ENCODE results near the gene OR51E2.

OR51E2 gene

GRCh38 chr11:4658629-4659445, 38.8 kb downstream of the OR51E2 start:
- Histone ChIP-seq H3K9ac (ENCODE audit: low read depth, low read length) (no peak overlapping the region), H3K36me3 (ENCODE audit: control insufficient read depth, insufficient read depth, low read length) (no peaks in the 10 kb centered on the region), H3K4me1 (ENCODE audit: control insufficient read depth, insufficient read depth, low read length) (no peaks in the 10 kb centered on the region), H3K27me3 (ENCODE audit: control insufficient read depth, insufficient read depth, low read length) (no peaks in the 10 kb centered on the region), H3K9me3 (ENCODE audit: control insufficient read depth, insufficient read depth, low read length) (no peaks in the 10 kb centered on the region), H3K4me3 (ENCODE audit: low read depth, low read length) (no peak overlapping the region)

- no peaks in the 10 kb centered on the region for H3K4me1 ChIP-seq (ENCODE audit: control insufficient read depth, insufficient read depth, low read length)
- no peak overlapping the region for H3K4me3 ChIP-seq (ENCODE audit: low read depth, low read length)
- no peaks in the 10 kb centered on the region for H3K27me3 ChIP-seq (ENCODE audit: control insufficient read depth, insufficient read depth, low read length)
- H3K9me3 ChIP-seq (ENCODE audit: control insufficient read depth, insufficient read depth, low read length), result no peaks in the 10 kb centered on the region
- H3K9ac ChIP-seq (ENCODE audit: low read depth, low read length), result no peak overlapping the region
- H3K36me3 ChIP-seq (ENCODE audit: control insufficient read depth, insufficient read depth, low read length), result no peaks in the 10 kb centered on the region
Observed at GRCh38 chr11:4654635-4655369, 42.9 kb downstream of the OR51E2 start.

DNA sequence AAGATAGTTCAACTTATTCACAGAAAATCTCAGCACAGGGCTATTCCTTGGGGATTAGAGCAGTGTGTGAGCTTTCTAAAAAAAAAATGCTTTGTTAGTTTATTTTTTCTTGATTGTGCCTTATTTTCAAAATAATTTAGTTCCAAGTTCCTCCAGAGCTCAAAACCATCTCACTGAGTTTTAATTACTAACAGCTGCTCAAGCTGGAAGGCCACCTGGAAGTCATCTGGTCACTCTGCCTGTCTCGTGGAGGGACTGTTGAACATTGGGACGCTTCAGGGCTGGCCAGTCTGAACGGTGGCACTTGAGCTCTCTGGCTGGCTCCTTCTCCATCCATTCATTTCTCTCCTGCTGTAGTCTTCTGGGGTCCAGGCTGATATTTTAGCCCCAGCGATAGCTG, 49.9 kb downstream of the OR51E2 start:
- Histone ChIP-seq H3K4me3 (ENCODE audit: low read depth, low read length) (no peak overlapping the region), H3K4me1 (ENCODE audit: control insufficient read depth, insufficient read depth, low read length) (no peaks in the 10 kb centered on the region), H3K9me3 (ENCODE audit: control insufficient read depth, insufficient read depth, low read length) (no peaks in the 10 kb centered on the region), H3K9ac (ENCODE audit: low read depth, low read length) (no peak overlapping the region), H3K27me3 (ENCODE audit: control insufficient read depth, insufficient read depth, low read length) (no peaks in the 10 kb centered on the region), H3K36me3 (ENCODE audit: control insufficient read depth, insufficient read depth, low read length) (no peaks in the 10 kb centered on the region)

GRCh38 chr11:4645974-4646373, 51.7 kb downstream of the OR51E2 start:
- H3K4me1 ChIP-seq (ENCODE audit: control insufficient read depth, insufficient read depth, low read length), result no peaks in the 10 kb centered on the region
- H3K36me3 ChIP-seq (ENCODE audit: control insufficient read depth, insufficient read depth, low read length), result no peaks in the 10 kb centered on the region
- H3K9ac ChIP-seq (ENCODE audit: low read depth, low read length), result no peak overlapping the region
- H3K4me3 ChIP-seq (ENCODE audit: low read depth, low read length), result no peak overlapping the region
- H3K9me3 ChIP-seq (ENCODE audit: control insufficient read depth, insufficient read depth, low read length), result no peaks in the 10 kb centered on the region
- H3K27me3 ChIP-seq (ENCODE audit: control insufficient read depth, insufficient read depth, low read length), result no peaks in the 10 kb centered on the region

DNA sequence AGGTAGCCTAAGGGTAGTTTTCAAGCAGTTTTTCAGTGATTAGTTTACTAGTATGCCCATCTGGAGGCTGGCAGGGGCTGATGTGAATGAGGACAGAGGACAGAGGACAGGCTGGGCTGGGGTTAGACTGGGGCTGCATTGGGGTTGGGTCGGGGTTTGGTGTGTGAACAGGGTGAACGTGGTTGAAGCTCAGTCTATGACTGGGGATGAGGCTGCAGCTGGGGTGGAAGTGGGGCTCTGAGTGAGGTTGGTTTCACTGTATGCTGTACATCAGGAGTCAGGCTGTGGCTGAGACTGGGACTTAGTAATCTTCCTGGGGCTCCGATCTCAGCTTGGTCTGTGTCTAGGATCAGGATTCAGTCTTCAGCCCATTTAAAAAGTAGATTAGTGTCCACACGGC, 53.4 kb downstream of the OR51E2 start:
- no peaks in the 10 kb centered on the region for H3K9me3 ChIP-seq (ENCODE audit: control insufficient read depth, insufficient read depth, low read length)
- no peak overlapping the region for H3K9ac ChIP-seq (ENCODE audit: low read depth, low read length)
- no peaks in the 10 kb centered on the region for H3K4me1 ChIP-seq (ENCODE audit: control insufficient read depth, insufficient read depth, low read length)
- H3K4me3 ChIP-seq (ENCODE audit: low read depth, low read length), result no peak overlapping the region
- no peaks in the 10 kb centered on the region for H3K27me3 ChIP-seq (ENCODE audit: control insufficient read depth, insufficient read depth, low read length)
- no peaks in the 10 kb centered on the region for H3K36me3 ChIP-seq (ENCODE audit: control insufficient read depth, insufficient read depth, low read length)

DNA sequence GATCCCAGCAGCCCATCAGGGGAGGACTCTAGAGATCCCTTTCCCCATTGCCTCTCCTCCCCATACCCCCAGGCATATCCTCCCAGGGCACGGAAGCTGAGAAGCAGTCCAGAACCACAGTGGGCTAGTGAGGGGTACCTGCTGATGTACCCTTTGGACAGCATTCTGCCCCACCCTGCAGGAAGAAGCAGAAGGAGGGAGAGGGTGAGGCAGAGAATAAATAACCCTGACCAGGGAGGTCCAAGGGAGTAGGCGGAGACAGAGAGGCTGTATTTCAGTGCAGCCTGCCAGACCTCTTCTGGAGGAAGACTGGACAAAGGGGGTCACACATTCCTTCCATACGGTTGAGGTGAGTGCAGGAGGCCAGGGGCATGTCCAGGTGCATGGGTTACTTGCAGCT, 54.0 kb downstream of the OR51E2 start, which contains the start of gene OR51E1:
OR51E1 (plus strand) TSS at position 301 of the 400 bp plus-strand sequence. CDS start 8,545 bp downstream, outside the sequence.
- Histone ChIP-seq H3K4me1 (ENCODE audit: control insufficient read depth, insufficient read depth, low read length) (no peaks in the 10 kb centered on the region), H3K9ac (ENCODE audit: low read depth, low read length) (no peak within 1 kb of the TSS), H3K36me3 (ENCODE audit: control insufficient read depth, insufficient read depth, low read length) (no peaks in the 10 kb centered on the region), H3K27me3 (ENCODE audit: control insufficient read depth, insufficient read depth, low read length) (no peaks in the 10 kb centered on the region), H3K9me3 (ENCODE audit: control insufficient read depth, insufficient read depth, low read length) (no peaks in the 10 kb centered on the region), H3K4me3 (ENCODE audit: low read depth, low read length) (no peak within 1 kb of the TSS)

DNA sequence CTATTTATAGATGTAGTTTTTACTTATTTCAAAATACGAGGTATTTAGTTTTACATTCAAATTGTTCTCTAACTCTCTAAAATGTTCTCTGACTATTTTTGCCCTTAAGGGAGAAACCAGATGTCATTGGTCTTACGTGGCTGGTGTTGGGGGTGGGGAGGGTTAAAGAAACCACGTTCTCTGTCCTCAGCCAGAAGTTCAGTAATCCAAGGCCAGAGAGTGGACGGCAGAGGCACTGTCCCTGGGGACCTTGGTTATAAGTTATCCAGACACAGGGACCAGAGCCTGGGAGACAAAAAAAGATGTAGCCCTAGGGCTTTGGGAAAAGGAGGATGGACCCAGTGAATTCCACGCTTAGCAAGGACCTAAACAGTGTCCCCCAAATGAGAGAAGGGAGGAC, 54.6 kb downstream of the OR51E2 start:
- Histone ChIP-seq H3K9ac (ENCODE audit: low read depth, low read length) (no peak overlapping the region), H3K27me3 (ENCODE audit: control insufficient read depth, insufficient read depth, low read length) (peaks cover 4% of the 10 kb centered on the region)

GRCh38 chr11:4642043-4642442, 55.6 kb downstream of the OR51E2 start:
- H3K36me3 ChIP-seq (ENCODE audit: control insufficient read depth, insufficient read depth, low read length), result no peaks in the 10 kb centered on the region
- no peaks in the 10 kb centered on the region for H3K9me3 ChIP-seq (ENCODE audit: control insufficient read depth, insufficient read depth, low read length)
- peaks cover 13% of the 10 kb centered on the region for H3K27me3 ChIP-seq (ENCODE audit: control insufficient read depth, insufficient read depth, low read length)
- no peak overlapping the region for H3K4me3 ChIP-seq (ENCODE audit: low read depth, low read length)
- no peaks in the 10 kb centered on the region for H3K4me1 ChIP-seq (ENCODE audit: control insufficient read depth, insufficient read depth, low read length)
- H3K9ac ChIP-seq (ENCODE audit: low read depth, low read length), result no peak overlapping the region

More for the DNA sequence above, 54.6 kb downstream of the OR51E2 start:
- Histone ChIP-seq H3K4me1 (ENCODE audit: control insufficient read depth, insufficient read depth, low read length) (no peaks in the 10 kb centered on the region), H3K36me3 (ENCODE audit: control insufficient read depth, insufficient read depth, low read length) (no peaks in the 10 kb centered on the region), H3K4me3 (ENCODE audit: low read depth, low read length) (no peak overlapping the region), H3K9me3 (ENCODE audit: control insufficient read depth, insufficient read depth, low read length) (no peaks in the 10 kb centered on the region)

DNA sequence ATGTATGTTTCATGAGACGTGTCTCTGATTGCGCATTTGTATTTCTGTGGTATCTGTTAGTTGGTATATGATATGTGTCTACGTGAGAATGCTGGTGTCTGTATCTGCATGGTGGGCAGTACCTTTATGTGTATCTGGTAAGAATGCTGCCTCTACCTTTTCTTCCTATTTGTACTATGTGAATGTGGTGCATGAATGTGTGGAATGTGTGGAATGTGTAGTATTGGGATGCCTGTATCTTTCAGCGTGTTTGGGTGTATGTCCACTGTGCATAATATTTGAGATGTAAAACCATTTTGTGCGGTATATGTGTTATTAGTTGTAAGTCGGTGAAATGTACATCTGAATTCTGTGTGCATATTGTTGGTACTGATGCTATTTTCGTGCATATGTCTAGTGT, 56.2 kb downstream of the OR51E2 start:
- Histone ChIP-seq H3K27me3 (ENCODE audit: control insufficient read depth, insufficient read depth, low read length) (peaks cover 13% of the 10 kb centered on the region), H3K4me3 (ENCODE audit: low read depth, low read length) (no peak overlapping the region), H3K9me3 (ENCODE audit: control insufficient read depth, insufficient read depth, low read length) (no peaks in the 10 kb centered on the region), H3K4me1 (ENCODE audit: control insufficient read depth, insufficient read depth, low read length) (no peaks in the 10 kb centered on the region), H3K9ac (ENCODE audit: low read depth, low read length) (no peak overlapping the region), H3K36me3 (ENCODE audit: control insufficient read depth, insufficient read depth, low read length) (no peaks in the 10 kb centered on the region)

DNA sequence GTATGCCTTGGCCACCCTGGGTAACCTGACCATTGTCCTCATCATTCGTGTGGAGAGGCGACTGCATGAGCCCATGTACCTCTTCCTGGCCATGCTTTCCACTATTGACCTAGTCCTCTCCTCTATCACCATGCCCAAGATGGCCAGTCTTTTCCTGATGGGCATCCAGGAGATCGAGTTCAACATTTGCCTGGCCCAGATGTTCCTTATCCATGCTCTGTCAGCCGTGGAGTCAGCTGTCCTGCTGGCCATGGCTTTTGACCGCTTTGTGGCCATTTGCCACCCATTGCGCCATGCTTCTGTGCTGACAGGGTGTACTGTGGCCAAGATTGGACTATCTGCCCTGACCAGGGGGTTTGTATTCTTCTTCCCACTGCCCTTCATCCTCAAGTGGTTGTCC, 57.7 kb downstream of the OR51E2 start:
- Histone ChIP-seq H3K9ac (ENCODE audit: low read depth, low read length) (no peak overlapping the region), H3K4me1 (ENCODE audit: control insufficient read depth, insufficient read depth, low read length) (no peaks in the 10 kb centered on the region), H3K4me3 (ENCODE audit: low read depth, low read length) (no peak overlapping the region), H3K27me3 (ENCODE audit: control insufficient read depth, insufficient read depth, low read length) (peaks cover 13% of the 10 kb centered on the region), H3K36me3 (ENCODE audit: control insufficient read depth, insufficient read depth, low read length) (no peaks in the 10 kb centered on the region), H3K9me3 (ENCODE audit: control insufficient read depth, insufficient read depth, low read length) (no peaks in the 10 kb centered on the region)

- Histone ChIP-seq H3K27me3 (ENCODE audit: control insufficient read depth, insufficient read depth, low read length) (peaks cover 13% of the 10 kb centered on the region), H3K4me3 (ENCODE audit: low read depth, low read length) (no peak overlapping the region), H3K4me1 (ENCODE audit: control insufficient read depth, insufficient read depth, low read length) (no peaks in the 10 kb centered on the region), H3K9me3 (ENCODE audit: control insufficient read depth, insufficient read depth, low read length) (no peaks in the 10 kb centered on the region), H3K36me3 (ENCODE audit: control insufficient read depth, insufficient read depth, low read length) (no peaks in the 10 kb centered on the region), H3K9ac (ENCODE audit: low read depth, low read length) (no peak overlapping the region)
Observed at GRCh38 chr11:4637662-4638047, 60.0 kb downstream of the OR51E2 start.

Data from iPS-15b (cell line).